SK-N-SH treated with all-trans-retinoic acid at 6 μM for 48 hours (cell line): ENCODE data around the gene SKIL.

Experiments
- ATAC-seq: fragments of 200-7000 bp; cut with Tn5 transposase; 3 replicates; pipeline ENCODE4 v1.9.1; 2020; ENCODE audit warnings: mild to moderate bottlenecking, moderate library complexity
- BACH2 ChIP-seq: fragments of 250-450 bp; sonication (Bioruptor Pico); IDR thresholded peaks from 2 replicates; pipeline ENCODE4 v1.9.0; 2021; ENCODE audit warnings: mild to moderate bottlenecking, borderline replicate concordance
- CSDC2 ChIP-seq: fragments of 250-450 bp; sonication (Bioruptor Pico); IDR thresholded peaks from 2 replicates; pipeline ENCODE4 v1.5.0; 2020; ENCODE audit warnings: mild to moderate bottlenecking, moderate library complexity
- ISL1 ChIP-seq: fragments of 250-450 bp; sonication (Bioruptor Pico); IDR thresholded peaks from 2 replicates; pipeline ENCODE4 v2.1.2; 2022; ENCODE audit warnings: mild to moderate bottlenecking, moderate library complexity
- OSR1 ChIP-seq: fragments of 250-450 bp; sonication (Bioruptor Pico); IDR thresholded peaks from 2 replicates; pipeline ENCODE4 v1.8.0; 2022; ENCODE audit warnings: moderate library complexity, mild to moderate bottlenecking, inconsistent platforms
- POU6F1 ChIP-seq: fragments of 250-450 bp; sonication (Bioruptor Pico); IDR thresholded peaks from 2 replicates; pipeline ENCODE4 v1.8.0; 2021; ENCODE audit warnings: low read depth, mild to moderate bottlenecking, moderate library complexity, borderline replicate concordance
- PPARA ChIP-seq: fragments of 250-450 bp; sonication (Bioruptor Pico); IDR thresholded peaks from 2 replicates; pipeline ENCODE4 v1.5.0; 2020; ENCODE audit warnings: mild to moderate bottlenecking, borderline replicate concordance
- RARB ChIP-seq: fragments of 250-450 bp; sonication (Bioruptor Pico); IDR thresholded peaks from 2 replicates; pipeline ENCODE4 v1.8.0; 2021; ENCODE audit warnings: mild to moderate bottlenecking, moderate library complexity
- SNAI2 ChIP-seq: fragments of 250-450 bp; sonication (Bioruptor Pico); IDR thresholded peaks from 2 replicates; pipeline ENCODE4 v1.5.0; 2020; ENCODE audit warnings: mild to moderate bottlenecking, moderate library complexity
- TOX ChIP-seq: fragments of 250-450 bp; sonication (Bioruptor Pico); IDR thresholded peaks from 2 replicates; pipeline ENCODE4 v1.8.0; 2021; ENCODE audit warnings: mild to moderate bottlenecking, moderate library complexity, borderline replicate concordance
- ZFP3 ChIP-seq: fragments of 250-450 bp; sonication (Bioruptor Pico); IDR thresholded peaks from 2 replicates; pipeline ENCODE4 v1.5.0; 2020; ENCODE audit warnings: mild to moderate bottlenecking, moderate library complexity
- ZFP30 ChIP-seq: fragments of 450-650 bp; formaldehyde crosslinking; IDR thresholded peaks from 2 replicates; pipeline ENCODE4 v1.5.0; 2022; ENCODE audit warnings: mild to moderate bottlenecking, moderate library complexity
- ZNF565 ChIP-seq: fragments of 450-650 bp; formaldehyde crosslinking; conservative IDR thresholded peaks from 2 replicates; pipeline ENCODE4 v1.5.0; 2020; ENCODE audit warnings: low read depth, mild to moderate bottlenecking, moderate library complexity
- ZNF70 ChIP-seq: fragments of 450-650 bp; formaldehyde crosslinking; IDR thresholded peaks from 2 replicates; pipeline ENCODE4 v1.5.0; 2020; ENCODE audit warnings: mild to moderate bottlenecking, moderate library complexity
- ZNF8 ChIP-seq: fragments of 450-650 bp; formaldehyde crosslinking; IDR thresholded peaks from 2 replicates; pipeline ENCODE4 v1.5.0; 2020; ENCODE audit warnings: mild to moderate bottlenecking, moderate library complexity
- TF ChIP-seq, protein P1 (sequence below): fragments of 250-450 bp; sonication (Bioruptor Pico); IDR thresholded peaks from 2 replicates; pipeline ENCODE4 v1.5.1; 2020; ENCODE audit warnings: low read depth, mild to moderate bottlenecking, moderate library complexity
- TF ChIP-seq, protein P2 (sequence below): fragments of 250-450 bp; sonication (Bioruptor Pico); IDR thresholded peaks from 2 replicates; pipeline ENCODE4 v1.8.0; 2020; ENCODE audit warnings: mild to moderate bottlenecking, moderate library complexity, borderline replicate concordance

Gene SKIL

GRCh38 chr3:170436697-170437096 lies 79.2 kb downstream of the SKIL start:
- TF ChIP-seq ZFP30 (CRISPR knock-in tag) (no peak), TOX (CRISPR knock-in tag) (no peak), CSDC2 (CRISPR knock-in tag) (no peak), ISL1 (CRISPR knock-in tag) (no peak), POU6F1 (no peak), RARB (CRISPR knock-in tag) (no peak), ZFP3 (no peak)

GRCh38 chr3:170437176-170437575 lies 79.7 kb downstream of the SKIL start:
- no peak for ATAC-seq
- TF ChIP-seq PPARA = no peak
- TF ChIP-seq CSDC2 (CRISPR knock-in tag) = no peak
- TF ChIP-seq ISL1 (CRISPR knock-in tag) = no peak
- no peak for TF ChIP-seq ZFP3
- TF ChIP-seq SNAI2 (CRISPR knock-in tag) = no peak
- no peak for TF ChIP-seq ZNF70 (CRISPR knock-in tag)
- TF ChIP-seq, protein P1, sequence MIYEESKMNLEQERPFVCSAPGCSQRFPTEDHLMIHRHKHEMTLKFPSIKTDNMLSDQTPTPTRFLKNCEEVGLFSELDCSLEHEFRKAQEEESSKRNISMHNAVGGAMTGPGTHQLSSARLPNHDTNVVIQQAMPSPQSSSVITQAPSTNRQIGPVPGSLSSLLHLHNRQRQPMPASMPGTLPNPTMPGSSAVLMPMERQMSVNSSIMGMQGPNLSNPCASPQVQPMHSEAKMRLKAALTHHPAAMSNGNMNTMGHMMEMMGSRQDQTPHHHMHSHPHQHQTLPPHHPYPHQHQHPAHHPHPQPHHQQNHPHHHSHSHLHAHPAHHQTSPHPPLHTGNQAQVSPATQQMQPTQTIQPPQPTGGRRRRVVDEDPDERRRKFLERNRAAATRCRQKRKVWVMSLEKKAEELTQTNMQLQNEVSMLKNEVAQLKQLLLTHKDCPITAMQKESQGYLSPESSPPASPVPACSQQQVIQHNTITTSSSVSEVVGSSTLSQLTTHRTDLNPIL (CRISPR knock-in tag) = no peak
- TF ChIP-seq ZNF8 (CRISPR knock-in tag) = no peak

More at GRCh38 chr3:170436697-170437096, 79.2 kb downstream of the SKIL start:
- ATAC-seq = no peak

- ATAC-seq = no peak
- no peak for TF ChIP-seq OSR1 (CRISPR knock-in tag)
- TF ChIP-seq, protein P2, sequence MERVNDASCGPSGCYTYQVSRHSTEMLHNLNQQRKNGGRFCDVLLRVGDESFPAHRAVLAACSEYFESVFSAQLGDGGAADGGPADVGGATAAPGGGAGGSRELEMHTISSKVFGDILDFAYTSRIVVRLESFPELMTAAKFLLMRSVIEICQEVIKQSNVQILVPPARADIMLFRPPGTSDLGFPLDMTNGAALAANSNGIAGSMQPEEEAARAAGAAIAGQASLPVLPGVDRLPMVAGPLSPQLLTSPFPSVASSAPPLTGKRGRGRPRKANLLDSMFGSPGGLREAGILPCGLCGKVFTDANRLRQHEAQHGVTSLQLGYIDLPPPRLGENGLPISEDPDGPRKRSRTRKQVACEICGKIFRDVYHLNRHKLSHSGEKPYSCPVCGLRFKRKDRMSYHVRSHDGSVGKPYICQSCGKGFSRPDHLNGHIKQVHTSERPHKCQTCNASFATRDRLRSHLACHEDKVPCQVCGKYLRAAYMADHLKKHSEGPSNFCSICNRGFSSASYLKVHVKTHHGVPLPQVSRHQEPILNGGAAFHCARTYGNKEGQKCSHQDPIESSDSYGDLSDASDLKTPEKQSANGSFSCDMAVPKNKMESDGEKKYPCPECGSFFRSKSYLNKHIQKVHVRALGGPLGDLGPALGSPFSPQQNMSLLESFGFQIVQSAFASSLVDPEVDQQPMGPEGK (CRISPR knock-in tag) = no peak
- TF ChIP-seq ZNF565 (CRISPR knock-in tag) = no peak
- TF ChIP-seq BACH2 (CRISPR knock-in tag) = no peak
- TF ChIP-seq, protein P1 (CRISPR knock-in tag) = no peak
- TF ChIP-seq PPARA = no peak
Measured at GRCh38 chr3:170437696-170438407, 80.3 kb downstream of the SKIL start.

DNA sequence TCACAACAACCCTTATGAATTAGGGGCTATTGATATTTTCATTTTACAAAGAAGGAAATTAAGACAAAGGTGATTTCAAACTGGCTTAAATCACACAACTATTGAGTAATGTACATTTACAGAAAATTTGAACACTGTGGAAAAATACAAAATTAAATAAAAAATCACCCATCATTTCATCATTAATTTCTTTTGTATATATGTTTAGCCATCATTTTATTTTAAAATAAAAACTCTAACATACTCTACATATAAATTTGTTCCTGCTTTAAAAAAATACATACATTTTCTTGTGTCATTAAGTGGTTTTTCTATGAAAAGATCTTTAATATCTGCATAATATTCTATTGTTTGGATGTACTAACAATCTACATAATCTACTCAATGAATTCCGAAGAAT lies 81.3 kb downstream of the SKIL start:
- TF ChIP-seq ZFP3 (no peak), CSDC2 (CRISPR knock-in tag) (no peak), OSR1 (CRISPR knock-in tag) (no peak)
- TF ChIP-seq, protein P1 (CRISPR knock-in tag) = no peak
- TF ChIP-seq, all 23 proteins: peak for 0
- no peak for ATAC-seq

DNA sequence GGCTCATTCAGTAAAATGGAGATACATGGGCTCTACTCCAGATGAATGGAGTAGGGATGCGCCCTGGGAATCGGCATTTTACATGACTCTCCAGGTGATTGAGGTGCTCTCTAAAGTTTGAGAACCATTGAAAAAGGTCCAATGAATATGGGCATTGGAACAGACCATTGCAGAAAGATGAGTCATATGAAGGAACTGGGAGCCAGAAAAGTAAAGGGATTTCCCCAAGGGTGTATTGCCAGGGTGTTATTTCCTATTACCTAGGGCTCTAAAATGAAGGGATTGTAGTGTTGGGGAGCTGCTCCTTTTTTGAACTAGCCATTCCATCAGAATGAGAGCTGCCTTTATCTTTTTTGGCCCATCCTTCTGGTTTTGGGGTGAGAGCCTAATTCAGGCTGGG lies 82.8 kb downstream of the SKIL start:
- ATAC-seq = no peak

DNA sequence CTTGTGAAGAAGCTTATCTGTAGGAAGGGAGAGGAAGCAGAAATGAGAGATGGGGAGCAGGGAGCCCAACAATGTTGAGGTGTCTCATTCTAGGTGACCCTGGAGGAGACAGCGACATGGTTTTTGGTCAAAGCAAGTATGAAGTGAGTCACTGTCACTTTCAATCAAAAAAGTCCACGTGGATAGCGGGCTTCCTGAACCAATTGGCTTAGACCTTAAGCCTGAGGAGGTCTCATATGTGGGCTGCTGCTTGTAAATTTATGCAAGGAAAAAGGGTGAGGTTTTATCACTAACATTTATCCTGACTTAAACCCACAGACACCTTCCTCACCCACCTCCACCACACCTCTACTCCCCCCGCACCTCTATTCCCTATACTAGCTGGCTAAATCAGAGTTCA lies 83.9 kb downstream of the SKIL start:
- ATAC-seq = no peak
- TF ChIP-seq POU6F1 (no peak), ISL1 (CRISPR knock-in tag) (no peak), PPARA (no peak), ZNF70 (CRISPR knock-in tag) (no peak)

More for the DNA sequence above, 82.8 kb downstream of the SKIL start:
- no peak for TF ChIP-seq CSDC2 (CRISPR knock-in tag)
- no peak for TF ChIP-seq SNAI2 (CRISPR knock-in tag)
- TF ChIP-seq OSR1 (CRISPR knock-in tag) = no peak
